Measurements from ENCODE around the gene NADK2.
"Not testable (repeated sequence)": the region's sequence is repeated elsewhere in the genome, so short reads cannot be mapped to it uniquely, and the experiment has no call there.

The NADK2 gene, protein sequence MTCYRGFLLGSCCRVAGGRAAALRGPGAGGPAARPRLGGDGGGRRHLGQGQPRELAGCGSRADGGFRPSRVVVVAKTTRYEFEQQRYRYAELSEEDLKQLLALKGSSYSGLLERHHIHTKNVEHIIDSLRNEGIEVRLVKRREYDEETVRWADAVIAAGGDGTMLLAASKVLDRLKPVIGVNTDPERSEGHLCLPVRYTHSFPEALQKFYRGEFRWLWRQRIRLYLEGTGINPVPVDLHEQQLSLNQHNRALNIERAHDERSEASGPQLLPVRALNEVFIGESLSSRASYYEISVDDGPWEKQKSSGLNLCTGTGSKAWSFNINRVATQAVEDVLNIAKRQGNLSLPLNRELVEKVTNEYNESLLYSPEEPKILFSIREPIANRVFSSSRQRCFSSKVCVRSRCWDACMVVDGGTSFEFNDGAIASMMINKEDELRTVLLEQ

DNA sequence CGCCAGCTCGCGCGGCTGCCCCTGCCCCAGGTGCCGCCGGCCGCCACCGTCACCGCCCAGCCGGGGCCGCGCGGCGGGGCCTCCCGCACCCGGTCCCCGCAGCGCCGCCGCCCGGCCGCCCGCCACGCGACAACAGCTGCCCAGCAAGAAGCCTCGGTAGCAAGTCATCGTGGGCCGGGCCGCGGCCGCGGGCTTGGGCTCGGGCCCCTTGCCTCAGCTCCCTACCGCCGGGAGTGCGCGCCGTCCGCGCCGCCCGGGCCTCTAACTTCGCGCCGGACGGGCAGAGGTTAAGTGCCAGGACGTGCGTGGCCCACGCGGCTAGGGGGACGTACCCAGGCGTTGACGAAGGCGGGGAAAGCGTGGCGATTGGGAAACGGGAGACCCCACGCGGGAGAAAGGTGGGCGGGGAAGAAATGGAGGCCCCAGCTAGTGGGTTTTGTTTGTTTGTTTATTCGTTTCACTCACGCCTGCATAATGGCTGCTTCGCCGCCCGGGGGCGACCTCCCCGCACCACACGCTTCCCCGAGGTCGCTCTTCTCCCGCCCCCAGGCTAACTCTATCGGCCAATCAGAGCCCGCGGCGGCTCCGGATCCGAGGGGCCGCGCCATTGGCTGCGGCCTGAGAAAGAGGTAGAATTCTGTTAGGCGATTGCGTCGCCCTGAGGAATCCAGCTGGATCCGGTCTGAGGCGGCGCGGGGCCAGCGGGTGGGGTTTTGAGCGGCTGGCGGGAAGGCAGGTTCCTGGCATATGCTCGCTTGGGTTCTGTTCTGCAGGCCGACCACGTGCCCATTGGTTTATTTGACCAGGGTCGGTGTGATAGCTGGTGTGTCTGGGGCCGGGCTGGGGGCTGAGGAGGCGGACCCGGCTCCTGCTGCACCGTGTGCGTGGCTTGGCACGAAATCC, at the start of gene NADK2:
Gene NADK2 (minus strand): TSS at position 295 of the 903 bp plus-strand sequence. CDS start 127 bp downstream, at position 168.
- H3K27me3 Mint-ChIP-seq (ENCODE audit: low read depth): no peaks in the 10 kb centered on the region
- H3K4me3 Mint-ChIP-seq: peak within 1 kb of the TSS; percentile 88 to 94 (median 92)
- TF ChIP-seq, protein P1, sequence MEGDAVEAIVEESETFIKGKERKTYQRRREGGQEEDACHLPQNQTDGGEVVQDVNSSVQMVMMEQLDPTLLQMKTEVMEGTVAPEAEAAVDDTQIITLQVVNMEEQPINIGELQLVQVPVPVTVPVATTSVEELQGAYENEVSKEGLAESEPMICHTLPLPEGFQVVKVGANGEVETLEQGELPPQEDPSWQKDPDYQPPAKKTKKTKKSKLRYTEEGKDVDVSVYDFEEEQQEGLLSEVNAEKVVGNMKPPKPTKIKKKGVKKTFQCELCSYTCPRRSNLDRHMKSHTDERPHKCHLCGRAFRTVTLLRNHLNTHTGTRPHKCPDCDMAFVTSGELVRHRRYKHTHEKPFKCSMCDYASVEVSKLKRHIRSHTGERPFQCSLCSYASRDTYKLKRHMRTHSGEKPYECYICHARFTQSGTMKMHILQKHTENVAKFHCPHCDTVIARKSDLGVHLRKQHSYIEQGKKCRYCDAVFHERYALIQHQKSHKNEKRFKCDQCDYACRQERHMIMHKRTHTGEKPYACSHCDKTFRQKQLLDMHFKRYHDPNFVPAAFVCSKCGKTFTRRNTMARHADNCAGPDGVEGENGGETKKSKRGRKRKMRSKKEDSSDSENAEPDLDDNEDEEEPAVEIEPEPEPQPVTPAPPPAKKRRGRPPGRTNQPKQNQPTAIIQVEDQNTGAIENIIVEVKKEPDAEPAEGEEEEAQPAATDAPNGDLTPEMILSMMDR (IDR thresholded peaks at IDR 0.05; ENCODE audit: unreplicated experiment in 3 of 3): peak; percentile 72 to 74 (median 74)
- no peaks in the 10 kb centered on the region for H3K9me3 Mint-ChIP-seq
- peak within 1 kb of the TSS; percentile 93 to 99 (median 98) for H3K27ac Mint-ChIP-seq
- peaks cover 45% of the 10 kb centered on the region for H3K4me1 Mint-ChIP-seq
- H3K36me3 Mint-ChIP-seq (ENCODE audit: low read depth): no peaks in the 10 kb centered on the region

DNA sequence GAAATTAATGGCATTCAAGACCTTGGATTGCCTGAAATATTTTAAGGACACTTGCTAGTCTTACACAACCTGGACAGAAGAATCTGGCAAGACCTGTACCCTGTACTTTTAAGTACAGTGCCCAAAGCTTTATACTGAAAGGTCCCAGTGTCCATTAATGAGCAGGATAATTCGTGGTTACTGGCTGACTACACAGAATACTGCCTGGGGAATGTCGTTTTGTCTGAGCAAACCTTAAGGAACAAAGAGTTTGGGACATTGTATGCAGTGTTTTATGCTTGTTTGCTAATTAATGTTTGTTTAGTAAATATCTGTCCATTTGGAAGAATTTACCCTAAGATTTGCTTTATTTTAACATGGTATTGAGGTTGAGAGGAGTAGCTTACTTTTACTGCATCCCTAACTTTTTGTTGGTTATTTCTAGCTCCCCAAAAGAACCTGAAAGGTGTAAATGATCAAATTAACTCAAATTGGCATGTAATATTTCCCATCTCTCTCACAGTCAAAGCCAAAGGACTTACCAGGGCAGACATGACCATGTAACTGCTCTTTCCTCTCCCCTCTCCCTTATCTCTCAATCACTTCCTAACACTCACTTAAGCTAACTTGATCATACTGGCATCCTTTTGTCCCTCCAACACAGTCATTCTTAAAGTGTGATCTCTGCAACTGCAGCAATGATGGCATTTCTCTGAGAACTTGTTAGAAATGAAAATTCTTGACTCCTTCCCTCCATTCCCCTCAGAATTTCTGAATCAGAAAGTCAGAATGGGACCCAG, 44.3 kb upstream of the NADK2 start:
- H3K4me3 Mint-ChIP-seq: no peak overlapping the region
- no peaks in the 10 kb centered on the region for H3K27me3 Mint-ChIP-seq (ENCODE audit: low read depth)
- peaks cover 2% of the 10 kb centered on the region for H3K9me3 Mint-ChIP-seq
- no peaks in the 10 kb centered on the region for H3K4me1 Mint-ChIP-seq
- TF ChIP-seq, protein P1 (IDR thresholded peaks at IDR 0.05; ENCODE audit: unreplicated experiment in 3 of 3): no peak
- no peak overlapping the region for H3K27ac Mint-ChIP-seq
- H3K36me3 Mint-ChIP-seq (ENCODE audit: low read depth): no peaks in the 10 kb centered on the region

DNA sequence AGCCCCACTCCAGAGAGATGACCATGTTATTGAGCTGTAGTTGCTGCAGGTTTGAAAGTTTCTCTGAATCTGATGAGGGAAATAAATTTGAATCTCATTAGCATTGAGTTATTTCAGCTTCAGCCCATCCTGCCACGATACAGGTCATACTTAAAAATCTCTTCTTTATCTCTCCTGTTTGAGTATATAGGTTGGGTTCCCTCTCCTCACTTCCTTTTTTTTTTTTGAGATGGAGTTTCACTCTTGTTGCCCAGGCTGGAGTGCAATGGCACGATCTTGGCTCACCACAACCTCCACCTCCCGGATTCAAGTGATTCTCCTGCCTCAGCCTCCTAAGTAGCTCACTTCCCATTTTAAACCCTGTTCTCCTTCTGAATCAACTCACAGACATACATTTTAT, 42.0 kb upstream of the NADK2 start:
- H3K4me3 Mint-ChIP-seq; H3K9me3 Mint-ChIP-seq; H3K36me3 Mint-ChIP-seq (ENCODE audit: low read depth); H3K4me1 Mint-ChIP-seq; H3K27me3 Mint-ChIP-seq (ENCODE audit: low read depth): not testable (repeated sequence)
- H3K27ac Mint-ChIP-seq: peak overlapping the region in 1 of 3 experiments; percentile 50

DNA sequence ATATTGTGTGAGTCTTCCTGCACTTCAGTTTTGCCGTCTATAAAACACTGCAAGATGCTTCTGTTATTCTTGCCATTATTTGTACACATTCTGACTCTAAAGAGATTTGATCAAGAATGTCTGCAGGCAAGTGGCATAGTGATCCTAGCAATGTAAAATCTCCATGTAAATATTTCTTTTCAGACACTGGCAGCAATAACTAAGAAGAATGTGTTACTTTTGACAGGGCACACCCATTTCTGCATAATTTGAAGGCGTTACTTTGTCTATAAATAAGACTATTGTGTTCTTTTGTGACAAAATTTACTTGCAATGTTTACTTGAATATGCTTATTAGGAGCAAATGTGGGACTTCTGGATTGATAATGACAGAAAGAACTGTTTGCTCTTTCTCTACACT, 39.9 kb upstream of the NADK2 start:
- Mint-ChIP-seq H3K27ac (no peak overlapping the region), H3K4me3 (no peak overlapping the region), H3K27me3 (ENCODE audit: low read depth) (no peaks in the 10 kb centered on the region), H3K36me3 (ENCODE audit: low read depth) (no peaks in the 10 kb centered on the region), H3K9me3 (no peaks in the 10 kb centered on the region), H3K4me1 (no peaks in the 10 kb centered on the region)
- TF ChIP-seq, protein P1 (IDR thresholded peaks at IDR 0.05; ENCODE audit: unreplicated experiment in 3 of 3): no peak

DNA sequence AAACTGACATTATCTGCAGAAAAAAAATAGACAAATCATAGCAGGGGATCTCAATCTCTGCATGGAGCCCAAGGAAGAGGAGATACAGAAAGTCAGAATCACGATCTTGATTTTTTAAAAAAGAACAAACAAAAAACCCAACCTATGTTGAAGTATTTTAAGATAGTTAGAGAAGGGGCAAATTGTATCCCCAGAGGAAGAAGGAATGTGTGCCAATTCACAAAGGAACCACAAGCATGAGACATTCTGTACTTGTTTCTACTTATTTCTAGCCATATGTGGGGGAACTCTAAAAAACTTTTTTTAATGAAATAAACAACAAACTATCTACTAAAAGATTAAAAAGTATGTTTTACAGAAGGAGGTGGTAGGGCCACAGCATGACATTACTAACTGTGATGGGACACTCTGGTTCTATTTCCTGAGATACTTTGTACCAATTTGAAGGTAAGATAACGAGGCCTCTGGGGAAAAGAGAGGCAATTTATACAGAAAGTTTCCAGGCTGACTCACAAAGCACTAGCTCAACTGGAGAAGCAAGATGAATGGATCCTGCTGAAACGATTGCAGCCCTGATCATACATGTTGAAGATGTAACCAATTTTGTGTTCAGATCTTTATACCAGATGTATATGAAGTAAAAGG, 37.5 kb upstream of the NADK2 start:
- no peaks in the 10 kb centered on the region for H3K36me3 Mint-ChIP-seq (ENCODE audit: low read depth)
- no peaks in the 10 kb centered on the region for H3K9me3 Mint-ChIP-seq
- no peak overlapping the region for H3K4me3 Mint-ChIP-seq
- TF ChIP-seq, protein P1 (IDR thresholded peaks at IDR 0.05; ENCODE audit: unreplicated experiment in 3 of 3): no peak
- peaks cover 4% of the 10 kb centered on the region for H3K4me1 Mint-ChIP-seq
- no peaks in the 10 kb centered on the region for H3K27me3 Mint-ChIP-seq (ENCODE audit: low read depth)
- H3K27ac Mint-ChIP-seq: no peak overlapping the region
